ENCODE results near the gene CEP83.

The CEP83 gene

GRCh38 chr12:94269316-94269999, 190.2 kb downstream of the CEP83 start:
- H3K4me3 ChIP-seq (replicated peaks in 1 of 2; ENCODE audit: low read depth in 2 of 2, low read length in 2 of 2), result no peak overlapping the region
- no peak for DNase-seq (ENCODE audit: low read depth in 2 of 2)

GRCh38 chr12:94267921-94268471, 191.7 kb downstream of the CEP83 start:
- DNase-seq (ENCODE audit: low read depth in 2 of 2), result peak in 1 of 2 donors; percentile 29
- H3K4me3 ChIP-seq (replicated peaks in 1 of 2; ENCODE audit: low read depth in 2 of 2, low read length in 2 of 2), result no peak overlapping the region
- TF ChIP-seq CTCF (IDR thresholded peaks at IDR 0.05; ENCODE audit: low read depth, low read length), result no peak

More at GRCh38 chr12:94269316-94269999, 190.2 kb downstream of the CEP83 start:
- no peak for TF ChIP-seq CTCF (IDR thresholded peaks at IDR 0.05; ENCODE audit: low read depth, low read length)

- no peak overlapping the region for H3K4me3 ChIP-seq (replicated peaks in 1 of 2; ENCODE audit: low read depth in 2 of 2, low read length in 2 of 2)
- TF ChIP-seq CTCF (IDR thresholded peaks at IDR 0.05; ENCODE audit: low read depth, low read length), result no peak
- DNase-seq (ENCODE audit: low read depth in 2 of 2), result no peak
Measured at GRCh38 chr12:94267537-94267872, 192.2 kb downstream of the CEP83 start.

- no peak overlapping the region for H3K4me3 ChIP-seq (replicated peaks in 1 of 2; ENCODE audit: low read depth in 2 of 2, low read length in 2 of 2)
- TF ChIP-seq CTCF (IDR thresholded peaks at IDR 0.05; ENCODE audit: low read depth, low read length), result no peak
- peak; percentile 58 to 71 for DNase-seq (ENCODE audit: low read depth in 2 of 2)
Measured at GRCh38 chr12:94266796-94267536, 192.7 kb downstream of the CEP83 start.

- no peak for TF ChIP-seq CTCF (IDR thresholded peaks at IDR 0.05; ENCODE audit: low read depth, low read length)
- no peak overlapping the region for H3K4me3 ChIP-seq (replicated peaks in 1 of 2; ENCODE audit: low read depth in 2 of 2, low read length in 2 of 2)
- DNase-seq (ENCODE audit: low read depth in 2 of 2), result no peak
Measured at GRCh38 chr12:94265966-94266745, 193.5 kb downstream of the CEP83 start.

- no peak for DNase-seq (ENCODE audit: low read depth in 2 of 2)
- H3K4me3 ChIP-seq (replicated peaks in 1 of 2; ENCODE audit: low read depth in 2 of 2, low read length in 2 of 2), result no peak overlapping the region
- no peak for TF ChIP-seq CTCF (IDR thresholded peaks at IDR 0.05; ENCODE audit: low read depth, low read length)
Measured at GRCh38 chr12:94265539-94265938, 194.1 kb downstream of the CEP83 start.

All from cardiac fibroblast (primary cell).